ENCODE measurements around the gene IGF1. TPM values are rescaled to one million over a fixed set of nuclear protein-coding genes. Genes with fewer than 3 reads are reported as not detected.

The IGF1 gene
- total RNA-seq, 4 donors from 2014 or later: 3.6 to 161 (median 33.9) TPM

GRCh38 chr12:102401087-102401486 is 79.3 kb downstream of the IGF1 start:
- H3K4me1 ChIP-seq: no peaks in the 10 kb centered on the region
- no peak for TF ChIP-seq POLR2A (IDR thresholded peaks at IDR 0.05)
- no peak for TF ChIP-seq CTCF (IDR thresholded peaks at IDR 0.05)
- no peaks in the 10 kb centered on the region for H3K36me3 ChIP-seq
- intact Hi-C loops (cut with DNase I; ENCODE audit: low total_unique reads): no loop called here
- H3K27me3 ChIP-seq: no peaks in the 10 kb centered on the region
- no peaks in the 10 kb centered on the region for H3K9me3 ChIP-seq
- no peak overlapping the region for H3K27ac ChIP-seq
- no peak overlapping the region for H3K4me3 ChIP-seq
- DNase-seq: no peak

GRCh38 chr12:102399653-102400052 is 80.7 kb downstream of the IGF1 start:
- no peaks in the 10 kb centered on the region for H3K36me3 ChIP-seq
- H3K27me3 ChIP-seq: no peaks in the 10 kb centered on the region

GRCh38 chr12:102396276-102396675 is 84.1 kb downstream of the IGF1 start:
- H3K4me3 ChIP-seq: no peak overlapping the region
- no peaks in the 10 kb centered on the region for H3K27me3 ChIP-seq
- no peak overlapping the region for H3K27ac ChIP-seq
- no peaks in the 10 kb centered on the region for H3K9me3 ChIP-seq
- no peaks in the 10 kb centered on the region for H3K36me3 ChIP-seq
- no peaks in the 10 kb centered on the region for H3K4me1 ChIP-seq
- no peak for TF ChIP-seq POLR2A (IDR thresholded peaks at IDR 0.05)
- TF ChIP-seq CTCF (IDR thresholded peaks at IDR 0.05): no peak
- intact Hi-C loops (cut with DNase I; ENCODE audit: low total_unique reads): no loop called here
- DNase-seq: no peak

More at GRCh38 chr12:102399653-102400052, 80.7 kb downstream of the IGF1 start:
- TF ChIP-seq CTCF (IDR thresholded peaks at IDR 0.05) (no peak), POLR2A (IDR thresholded peaks at IDR 0.05) (no peak)
- H3K4me1 ChIP-seq: no peaks in the 10 kb centered on the region
- no peak overlapping the region for H3K4me3 ChIP-seq
- H3K27ac ChIP-seq: no peak overlapping the region
- intact Hi-C loops (cut with DNase I; ENCODE audit: low total_unique reads): no loop called here
- DNase-seq: no peak
- H3K9me3 ChIP-seq: no peaks in the 10 kb centered on the region

GRCh38 chr12:102394200-102394599 is 86.2 kb downstream of the IGF1 start:
- Histone ChIP-seq H3K9me3 (no peaks in the 10 kb centered on the region), H3K27ac (no peak overlapping the region), H3K27me3 (no peaks in the 10 kb centered on the region), H3K36me3 (no peaks in the 10 kb centered on the region), H3K4me3 (no peak overlapping the region), H3K4me1 (no peaks in the 10 kb centered on the region)
- intact Hi-C loops (cut with DNase I; ENCODE audit: low total_unique reads): no loop called here
- TF ChIP-seq POLR2A (IDR thresholded peaks at IDR 0.05): no peak
- TF ChIP-seq CTCF (IDR thresholded peaks at IDR 0.05): no peak
- no peak for DNase-seq

- Histone ChIP-seq H3K27me3 (no peaks in the 10 kb centered on the region), H3K4me1 (no peaks in the 10 kb centered on the region), H3K9me3 (no peaks in the 10 kb centered on the region), H3K27ac (no peak overlapping the region), H3K36me3 (no peaks in the 10 kb centered on the region), H3K4me3 (no peak overlapping the region)
- no peak for TF ChIP-seq POLR2A (IDR thresholded peaks at IDR 0.05)
- no peak for TF ChIP-seq CTCF (IDR thresholded peaks at IDR 0.05)
- DNase-seq: no peak
- intact Hi-C loops (cut with DNase I; ENCODE audit: low total_unique reads): no loop called here
Measured at GRCh38 chr12:102390068-102390467, 90.3 kb downstream of the IGF1 start.
